Liver (tissue), 3 donors: ENCODE data around the gene EYA3.

Experiments used
- ATF3 ChIP-seq: IDR thresholded peaks from 2 replicates; pipeline ENCODE4 v1.6.1; 2016; ENCODE audit warnings: antibody characterized with exemption
- CTCF ChIP-seq: fragments of 150-350 bp; IDR thresholded peaks from 2 replicates; pipeline ENCODE4 v1.5.1; 2017; ENCODE audit warnings: improper control_type of control experiment, low read depth, low read length; ENCODE audit not compliant: missing input control
- EGR1 ChIP-seq, 2 donors: IDR thresholded peaks; 2 replicates each; pipeline ENCODE4 v1.6.1; 2016 to 2018; ENCODE audit warnings: antibody characterized with exemption in 2 of 2, low read depth in 2 of 2
- FOXA1 ChIP-seq: IDR thresholded peaks from 2 replicates; pipeline ENCODE4 v1.6.1; 2016; ENCODE audit warnings: antibody characterized with exemption
- GABPA ChIP-seq, 2 donors: IDR thresholded peaks in 1 of 2; conservative IDR thresholded peaks in 1 of 2; 2 replicates each; pipeline ENCODE4 v1.6.1; 2016; ENCODE audit warnings: antibody characterized with exemption in 2 of 2, mild to moderate bottlenecking in 1 of 2, moderate library complexity in 1 of 2
- JUND ChIP-seq, 2 donors: IDR thresholded peaks; 2 replicates each; pipeline ENCODE4 v1.6.1; 2016; ENCODE audit warnings: antibody characterized with exemption in 2 of 2
- RAD21 ChIP-seq, 2 donors: IDR thresholded peaks; 2 replicates each; pipeline ENCODE4 v1.6.1; 2016; ENCODE audit warnings: antibody characterized with exemption in 2 of 2, mild to moderate bottlenecking in 2 of 2
- RXRA ChIP-seq, 2 donors: IDR thresholded peaks; 2 replicates each; pipeline ENCODE4 v1.6.1; 2017 to 2018; ENCODE audit warnings: antibody characterized with exemption in 2 of 2, mild to moderate bottlenecking in 1 of 2
- YY1 ChIP-seq: IDR thresholded peaks from 2 replicates; pipeline ENCODE4 v1.6.1; 2016; ENCODE audit warnings: antibody characterized with exemption, mild to moderate bottlenecking
- TF ChIP-seq, protein P1 (sequence below): IDR thresholded peaks from 2 replicates; pipeline ENCODE4 v1.6.1; 2016; ENCODE audit warnings: antibody characterized with exemption, mild to moderate bottlenecking
- TF ChIP-seq, protein P2 (sequence below): IDR thresholded peaks from 2 replicates; pipeline ENCODE4 v1.6.1; 2016; ENCODE audit warnings: antibody characterized with exemption
- TF ChIP-seq, protein P3 (sequence below): IDR thresholded peaks from 2 replicates; pipeline ENCODE4 v1.6.1; 2016; ENCODE audit warnings: antibody characterized with exemption
- donor health status: healthy.
- donor health status: healthy.

- no peak for TF ChIP-seq CTCF
- TF ChIP-seq ATF3, result no peak
- no peak for TF ChIP-seq JUND (IDR thresholded peaks at IDR 0.05)
- no peak for TF ChIP-seq YY1
- TF ChIP-seq, protein P1, sequence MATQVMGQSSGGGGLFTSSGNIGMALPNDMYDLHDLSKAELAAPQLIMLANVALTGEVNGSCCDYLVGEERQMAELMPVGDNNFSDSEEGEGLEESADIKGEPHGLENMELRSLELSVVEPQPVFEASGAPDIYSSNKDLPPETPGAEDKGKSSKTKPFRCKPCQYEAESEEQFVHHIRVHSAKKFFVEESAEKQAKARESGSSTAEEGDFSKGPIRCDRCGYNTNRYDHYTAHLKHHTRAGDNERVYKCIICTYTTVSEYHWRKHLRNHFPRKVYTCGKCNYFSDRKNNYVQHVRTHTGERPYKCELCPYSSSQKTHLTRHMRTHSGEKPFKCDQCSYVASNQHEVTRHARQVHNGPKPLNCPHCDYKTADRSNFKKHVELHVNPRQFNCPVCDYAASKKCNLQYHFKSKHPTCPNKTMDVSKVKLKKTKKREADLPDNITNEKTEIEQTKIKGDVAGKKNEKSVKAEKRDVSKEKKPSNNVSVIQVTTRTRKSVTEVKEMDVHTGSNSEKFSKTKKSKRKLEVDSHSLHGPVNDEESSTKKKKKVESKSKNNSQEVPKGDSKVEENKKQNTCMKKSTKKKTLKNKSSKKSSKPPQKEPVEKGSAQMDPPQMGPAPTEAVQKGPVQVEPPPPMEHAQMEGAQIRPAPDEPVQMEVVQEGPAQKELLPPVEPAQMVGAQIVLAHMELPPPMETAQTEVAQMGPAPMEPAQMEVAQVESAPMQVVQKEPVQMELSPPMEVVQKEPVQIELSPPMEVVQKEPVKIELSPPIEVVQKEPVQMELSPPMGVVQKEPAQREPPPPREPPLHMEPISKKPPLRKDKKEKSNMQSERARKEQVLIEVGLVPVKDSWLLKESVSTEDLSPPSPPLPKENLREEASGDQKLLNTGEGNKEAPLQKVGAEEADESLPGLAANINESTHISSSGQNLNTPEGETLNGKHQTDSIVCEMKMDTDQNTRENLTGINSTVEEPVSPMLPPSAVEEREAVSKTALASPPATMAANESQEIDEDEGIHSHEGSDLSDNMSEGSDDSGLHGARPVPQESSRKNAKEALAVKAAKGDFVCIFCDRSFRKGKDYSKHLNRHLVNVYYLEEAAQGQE, result no peak
- TF ChIP-seq, protein P2, sequence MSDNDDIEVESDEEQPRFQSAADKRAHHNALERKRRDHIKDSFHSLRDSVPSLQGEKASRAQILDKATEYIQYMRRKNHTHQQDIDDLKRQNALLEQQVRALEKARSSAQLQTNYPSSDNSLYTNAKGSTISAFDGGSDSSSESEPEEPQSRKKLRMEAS, result no peak
- TF ChIP-seq GABPA (IDR thresholded peaks at IDR 0.05 in 1 of 2, conservative IDR thresholded peaks at IDR 0.05 in 1 of 2), result no peak
- no peak for TF ChIP-seq RXRA (IDR thresholded peaks at IDR 0.05)
- no peak for TF ChIP-seq EGR1 (IDR thresholded peaks at IDR 0.05; ENCODE audit: low read depth in 2 of 2)
- TF ChIP-seq, protein P3, sequence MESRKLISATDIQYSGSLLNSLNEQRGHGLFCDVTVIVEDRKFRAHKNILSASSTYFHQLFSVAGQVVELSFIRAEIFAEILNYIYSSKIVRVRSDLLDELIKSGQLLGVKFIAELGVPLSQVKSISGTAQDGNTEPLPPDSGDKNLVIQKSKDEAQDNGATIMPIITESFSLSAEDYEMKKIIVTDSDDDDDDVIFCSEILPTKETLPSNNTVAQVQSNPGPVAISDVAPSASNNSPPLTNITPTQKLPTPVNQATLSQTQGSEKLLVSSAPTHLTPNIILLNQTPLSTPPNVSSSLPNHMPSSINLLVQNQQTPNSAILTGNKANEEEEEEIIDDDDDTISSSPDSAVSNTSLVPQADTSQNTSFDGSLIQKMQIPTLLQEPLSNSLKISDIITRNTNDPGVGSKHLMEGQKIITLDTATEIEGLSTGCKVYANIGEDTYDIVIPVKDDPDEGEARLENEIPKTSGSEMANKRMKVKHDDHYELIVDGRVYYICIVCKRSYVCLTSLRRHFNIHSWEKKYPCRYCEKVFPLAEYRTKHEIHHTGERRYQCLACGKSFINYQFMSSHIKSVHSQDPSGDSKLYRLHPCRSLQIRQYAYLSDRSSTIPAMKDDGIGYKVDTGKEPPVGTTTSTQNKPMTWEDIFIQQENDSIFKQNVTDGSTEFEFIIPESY, result no peak
- TF ChIP-seq FOXA1, result no peak
- no peak for TF ChIP-seq RAD21 (IDR thresholded peaks at IDR 0.05)
Measured at GRCh38 chr1:27974417-27974781, 114.0 kb downstream of the EYA3 start.
